ENCODE data around the gene SNRNP40. TPM values are rescaled to one million over a fixed set of nuclear protein-coding genes. Genes with fewer than 3 reads are reported as not detected.

The SNRNP40 gene
- polyA plus RNA-seq, 3 donors: 25.6 to 56.4 (median 50.9) TPM

DNA sequence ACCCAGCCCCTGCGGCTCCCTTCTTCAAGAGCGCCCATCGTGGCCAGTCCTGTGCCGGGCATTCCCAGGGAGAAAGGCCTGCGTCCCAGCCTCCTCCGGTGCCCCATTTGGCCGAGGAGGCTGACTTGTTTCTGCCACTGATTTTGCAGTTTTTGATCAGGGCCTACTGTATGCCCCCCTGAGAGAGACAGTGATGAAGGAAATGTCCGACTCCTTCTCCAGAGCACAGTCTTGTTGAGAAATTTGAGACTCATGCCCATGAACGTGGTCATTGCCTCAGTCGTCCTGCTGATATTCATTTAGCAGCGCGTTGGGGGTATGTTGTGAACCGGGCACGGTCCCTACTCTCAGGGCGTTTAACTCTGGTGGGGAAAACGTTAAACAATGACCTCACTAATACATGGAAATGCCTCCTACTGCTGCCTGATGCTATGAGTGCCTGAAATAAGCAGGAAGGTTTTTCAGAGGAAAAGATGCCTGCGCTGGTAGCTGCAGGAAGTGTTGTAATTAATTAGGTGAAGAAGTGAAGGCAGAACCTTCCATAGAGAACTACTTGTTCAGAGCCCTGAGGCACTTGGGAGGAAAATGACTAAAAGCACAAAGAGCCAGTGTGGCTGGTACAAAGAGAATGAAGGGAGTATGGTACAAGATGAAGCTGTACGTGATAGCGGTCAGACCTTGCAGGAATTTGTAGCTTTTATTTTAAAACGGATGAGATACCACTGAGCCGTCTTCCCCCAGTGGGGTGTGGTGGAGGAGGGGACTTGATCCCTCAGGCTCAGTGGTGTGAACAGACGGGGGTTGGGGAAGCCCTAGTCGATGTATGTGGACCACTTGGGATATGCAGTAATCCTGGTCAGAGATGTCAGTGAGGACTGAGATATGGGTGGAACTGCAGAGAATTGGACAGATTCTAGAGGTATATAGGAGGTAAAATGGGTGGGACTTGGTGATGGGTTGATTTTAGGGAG lies 974 bp upstream of the SNRNP40 start:
- H3K36me3 Mint-ChIP-seq: peaks cover 19 to 36% of the 10 kb centered on the region in 2 donors
- WGBS (ENCODE audit: insufficient coverage): 5% methylated on average over 15 of the region's 23 CpGs
- peak overlapping the region; percentile 54 to 93 (median 87) for H3K4me3 ChIP-seq (replicated peaks in 1 of 3; ENCODE audit: low read depth in 2 of 3, low read length in 3 of 3)
- H3K9me3 ChIP-seq (replicated peaks in 1 of 2; ENCODE audit: control insufficient read depth in 1 of 2, insufficient read depth in 1 of 2, low read length in 2 of 2): no peaks in the 10 kb centered on the region
- no peak overlapping the region for H3K27ac Mint-ChIP-seq
- H3K4me1 Mint-ChIP-seq: peaks cover 11% of the 10 kb centered on the region
- H3K79me2 ChIP-seq (ENCODE audit: insufficient read depth, low read length): peaks cover 80% of the 10 kb centered on the region
- no peak for TF ChIP-seq CTCF (IDR thresholded peaks at IDR 0.05)
- H3K4me3 Mint-ChIP-seq: no peak overlapping the region
- H3K4me2 ChIP-seq (replicated peaks; ENCODE audit: extremely low read depth, low read length, poor library complexity, severe bottlenecking): peak overlapping the region; percentile 82
- no peaks in the 10 kb centered on the region for H3K27me3 ChIP-seq (ENCODE audit: control insufficient read depth in 2 of 2, insufficient read depth in 2 of 2, low read length in 2 of 2)
- H3K9me3 Mint-ChIP-seq: no peaks in the 10 kb centered on the region
- H4K20me1 ChIP-seq (ENCODE audit: insufficient read depth, low read length): no peaks in the 10 kb centered on the region
- peak overlapping the region; percentile 89 for H2AFZ ChIP-seq (ENCODE audit: insufficient read depth, low read depth, low read length, poor library complexity, severe bottlenecking)
- H3K36me3 ChIP-seq (replicated peaks in 1 of 2; ENCODE audit: control insufficient read depth in 1 of 2, insufficient read depth in 2 of 2, low read length in 2 of 2): peaks cover 10 to 14% of the 10 kb centered on the region in 2 donors
- DNase-seq: peak; percentile 6 to 36 (median 27)
- intact Hi-C loops (cut with micrococcal nuclease): loop anchor here in 1 of 2 donors (10.0 kb wide), 1 partner anchor 487 kb away; no protein-coding TSS in a partner anchor
- peaks cover 23 to 30% of the 10 kb centered on the region in 2 donors for H3K4me1 ChIP-seq (ENCODE audit: control insufficient read depth in 1 of 2, insufficient read depth in 2 of 2, low read length in 2 of 2)
- no peaks in the 10 kb centered on the region for H3K27me3 Mint-ChIP-seq (ENCODE audit: low read depth in 3 of 3)
- H3K27ac ChIP-seq (ENCODE audit: low read depth in 1 of 2, low read length in 2 of 2): peak overlapping the region; percentile 91 to 97
- peak overlapping the region; percentile 95 for H3K9ac ChIP-seq (ENCODE audit: insufficient read depth, low read length, poor library complexity, severe bottlenecking)

DNA sequence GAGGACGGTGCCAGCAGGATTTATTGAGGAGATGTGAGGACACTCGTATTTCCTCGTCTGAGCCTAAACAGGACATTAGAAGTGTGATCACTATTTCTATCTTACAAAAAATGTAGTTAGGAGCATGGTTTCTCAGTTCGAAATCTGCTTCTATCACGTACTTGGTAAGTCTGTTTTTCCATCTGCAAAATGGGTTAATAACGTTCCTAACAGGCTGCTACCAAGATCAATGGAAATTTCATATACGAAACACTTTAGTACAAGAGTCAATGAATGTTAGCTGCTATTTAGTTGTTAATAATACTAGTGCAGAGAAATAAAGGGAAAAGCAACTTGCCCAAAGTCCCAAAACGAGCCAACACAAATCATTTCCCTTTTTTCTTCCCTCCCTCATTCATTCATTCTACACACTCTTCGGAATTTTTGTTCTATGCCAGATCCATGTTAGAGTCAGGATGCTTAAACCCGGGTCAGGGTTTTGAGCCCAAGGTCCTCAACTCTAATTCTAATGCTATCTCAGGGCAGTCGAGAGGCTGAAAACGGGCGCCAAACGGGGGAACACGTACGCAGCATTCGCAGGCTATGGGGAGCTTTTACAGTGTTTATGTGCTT lies 608 bp downstream of the SNRNP40 start:
- Histone ChIP-seq H3K9ac (ENCODE audit: insufficient read depth, low read length, poor library complexity, severe bottlenecking) (peak overlapping the region; percentile 95), H3K9me3 (replicated peaks in 1 of 2; ENCODE audit: control insufficient read depth in 1 of 2, insufficient read depth in 1 of 2, low read length in 2 of 2) (no peaks in the 10 kb centered on the region), H3K4me3 (replicated peaks in 1 of 3; ENCODE audit: low read depth in 2 of 3, low read length in 3 of 3) (peak overlapping the region; percentile 75 to 93 (median 87)), H3K79me2 (ENCODE audit: insufficient read depth, low read length) (peaks cover 67% of the 10 kb centered on the region), H3K4me1 (ENCODE audit: control insufficient read depth in 1 of 2, insufficient read depth in 2 of 2, low read length in 2 of 2) (peaks cover 23 to 30% of the 10 kb centered on the region in 2 donors), H2AFZ (ENCODE audit: insufficient read depth, low read depth, low read length, poor library complexity, severe bottlenecking) (peak overlapping the region; percentile 89), H3K27ac (ENCODE audit: low read depth in 1 of 2, low read length in 2 of 2) (peak overlapping the region; percentile 91 to 97), H4K20me1 (ENCODE audit: insufficient read depth, low read length) (no peaks in the 10 kb centered on the region), H3K36me3 (replicated peaks in 1 of 2; ENCODE audit: control insufficient read depth in 1 of 2, insufficient read depth in 2 of 2, low read length in 2 of 2) (peaks cover 25 to 27% of the 10 kb centered on the region in 2 donors), H3K4me2 (replicated peaks; ENCODE audit: extremely low read depth, low read length, poor library complexity, severe bottlenecking) (peak overlapping the region; percentile 82), H3K27me3 (ENCODE audit: control insufficient read depth in 2 of 2, insufficient read depth in 2 of 2, low read length in 2 of 2) (no peaks in the 10 kb centered on the region)
- H3K4me1 Mint-ChIP-seq: peaks cover 11% of the 10 kb centered on the region
- no peak overlapping the region for H3K4me3 Mint-ChIP-seq
- peaks cover 31 to 42% of the 10 kb centered on the region in 2 donors for H3K36me3 Mint-ChIP-seq
- no peaks in the 10 kb centered on the region for H3K27me3 Mint-ChIP-seq (ENCODE audit: low read depth in 3 of 3)
- no peaks in the 10 kb centered on the region for H3K9me3 Mint-ChIP-seq
- H3K27ac Mint-ChIP-seq: peak overlapping the region in 3 of 7 donors; percentile 10 to 47 (median 12)
- DNase-seq: no peak
- TF ChIP-seq CTCF (IDR thresholded peaks at IDR 0.05): no peak
- WGBS (ENCODE audit: insufficient coverage): 8% methylated on average over 10 of the region's 17 CpGs
- intact Hi-C loops (cut with micrococcal nuclease): loop anchor here in 1 of 2 donors (10.0 kb wide), 1 partner anchor 489 kb away; no protein-coding TSS in a partner anchor
